ENCODE measurements around the gene RRAD.

DNA sequence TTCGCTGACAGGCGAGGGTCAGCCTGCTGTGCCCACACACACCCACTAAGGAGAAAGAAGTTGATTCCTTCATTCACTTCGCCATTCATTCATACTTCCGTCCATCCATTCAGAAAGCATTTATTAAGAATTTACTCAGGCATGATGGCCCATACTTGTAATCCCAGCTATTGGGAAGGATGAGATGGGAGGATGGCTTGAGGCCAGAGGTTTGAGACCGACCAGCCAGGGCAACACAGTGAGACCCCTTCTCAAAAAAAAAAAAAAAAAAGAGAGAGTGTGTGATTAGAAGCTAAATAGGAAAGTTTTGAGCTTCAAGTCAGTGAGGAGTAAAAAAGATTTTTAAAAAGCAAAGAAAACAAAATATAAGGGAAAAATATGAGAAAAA is 18.7 kb upstream of the RRAD start:
- TF ChIP-seq MAZ (IDR thresholded peaks at IDR 0.05; ENCODE audit: borderline replicate concordance, low read depth, low read length) (no peak), POLR2A (IDR thresholded peaks at IDR 0.05; ENCODE audit: low read depth, low read length) (no peak), RAD21 (IDR thresholded peaks at IDR 0.05; ENCODE audit: low read length) (no peak), MXI1 (IDR thresholded peaks at IDR 0.05; ENCODE audit: borderline replicate concordance, low read depth, low read length) (no peak), RCOR1 (IDR thresholded peaks at IDR 0.05; ENCODE audit: insufficient replicate concordance, low read length) (no peak), RFX5 (IDR thresholded peaks at IDR 0.05; ENCODE audit: low read depth, low read length) (no peak), SMC3 (IDR thresholded peaks at IDR 0.05; ENCODE audit: low read depth, low read length) (no peak)
- TF ChIP-seq, protein P1, sequence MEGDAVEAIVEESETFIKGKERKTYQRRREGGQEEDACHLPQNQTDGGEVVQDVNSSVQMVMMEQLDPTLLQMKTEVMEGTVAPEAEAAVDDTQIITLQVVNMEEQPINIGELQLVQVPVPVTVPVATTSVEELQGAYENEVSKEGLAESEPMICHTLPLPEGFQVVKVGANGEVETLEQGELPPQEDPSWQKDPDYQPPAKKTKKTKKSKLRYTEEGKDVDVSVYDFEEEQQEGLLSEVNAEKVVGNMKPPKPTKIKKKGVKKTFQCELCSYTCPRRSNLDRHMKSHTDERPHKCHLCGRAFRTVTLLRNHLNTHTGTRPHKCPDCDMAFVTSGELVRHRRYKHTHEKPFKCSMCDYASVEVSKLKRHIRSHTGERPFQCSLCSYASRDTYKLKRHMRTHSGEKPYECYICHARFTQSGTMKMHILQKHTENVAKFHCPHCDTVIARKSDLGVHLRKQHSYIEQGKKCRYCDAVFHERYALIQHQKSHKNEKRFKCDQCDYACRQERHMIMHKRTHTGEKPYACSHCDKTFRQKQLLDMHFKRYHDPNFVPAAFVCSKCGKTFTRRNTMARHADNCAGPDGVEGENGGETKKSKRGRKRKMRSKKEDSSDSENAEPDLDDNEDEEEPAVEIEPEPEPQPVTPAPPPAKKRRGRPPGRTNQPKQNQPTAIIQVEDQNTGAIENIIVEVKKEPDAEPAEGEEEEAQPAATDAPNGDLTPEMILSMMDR (conservative IDR thresholded peaks at IDR 0.05; ENCODE audit: low read depth, low read length), result no peak

Measured in IMR-90 (cell line).